Left lung (tissue), 10 donors: ENCODE data around the gene GALNT2. TPM values are rescaled to one million over a fixed set of nuclear protein-coding genes. Genes with fewer than 3 reads are reported as not detected.

Source experiments
- ATAC-seq: fragments of 200-7000 bp; cut with Tn5 transposase; one replicate; pipeline ENCODE4 v1.9.1; 2020; ENCODE audit warnings: moderate library complexity
- DNase-seq, 4 donors: peaks; one replicate each; pipeline ENCODE4 v3.0.0-alpha.2; 2013 to 2020
- H3K27ac ChIP-seq, 2 donors: fragments of 200-600 bp; sonication (generic) in 1 of 2; one replicate each; pipeline versions ENCODE4 v1.5.0 to v1.8.0; 2020 to 2021
- H3K27me3 ChIP-seq, 2 donors: fragments of 200-600 bp; sonication (generic) in 1 of 2; one replicate each; pipeline versions ENCODE4 v1.5.0 to v1.8.0; 2020 to 2021
- H3K36me3 ChIP-seq, 2 donors: fragments of 200-600 bp; sonication (generic) in 1 of 2; one replicate each; pipeline versions ENCODE4 v1.5.0 to v1.8.0; 2020 to 2021
- H3K4me1 ChIP-seq, 2 donors: fragments of 200-600 bp; one replicate each; pipeline ENCODE4 v1.8.0; 2021
- H3K4me3 ChIP-seq, 2 donors: fragments of 200-600 bp; sonication (generic) in 1 of 2; one replicate each; pipeline versions ENCODE4 v1.5.0 to v1.8.0; 2020 to 2021; ENCODE audit warnings: mild to moderate bottlenecking in 1 of 2
- H3K9me3 ChIP-seq, 2 donors: fragments of 200-600 bp; sonication (generic) in 1 of 2; one replicate each; pipeline versions ENCODE4 v1.5.0 to v1.8.0; 2020 to 2021
- intact Hi-C, 2 donors: fragments of 100-400 bp; cut with DNase I; formaldehyde crosslinking; loops; one replicate each; pipeline versions ENCODE4 v1.11.2 to v1.14.2; 2022
- polyA plus RNA-seq, 6 donors: library from polyadenylated mRNA; unstranded; fragments of 120-200 nt; gene quantifications; one replicate each; pipeline ENCODE4 v1.2.1, GENCODE V29; 2013; ENCODE audit not compliant: insufficient read length in 6 of 6
- total RNA-seq, 2 donors: library from RNA; stranded (reverse); fragmentation: NEBNext Ultra II Directional; extraction: Animal tissue kit (Norgen Biotek cat#: 25700); gene quantifications; one replicate each; pipeline ENCODE4 v1.2.1, GENCODE V29; 2021
- TF ChIP-seq, protein P1 (sequence below), 2 donors: fragments of 200-600 bp; sonication (generic) in 1 of 2; IDR thresholded peaks; one replicate each; pipeline versions ENCODE4 v1.5.0 to v1.8.0; 2021; ENCODE audit warnings: antibody characterized with exemption in 2 of 2
- donor health status: DM: no; HTN: yes; CAD: no.
- donor health status: DM: no; HTN: no; CAD: no.

Gene GALNT2
- total and polyA plus RNA-seq, 8 donors = 27.6 to 114 (median 40.0) TPM

DNA sequence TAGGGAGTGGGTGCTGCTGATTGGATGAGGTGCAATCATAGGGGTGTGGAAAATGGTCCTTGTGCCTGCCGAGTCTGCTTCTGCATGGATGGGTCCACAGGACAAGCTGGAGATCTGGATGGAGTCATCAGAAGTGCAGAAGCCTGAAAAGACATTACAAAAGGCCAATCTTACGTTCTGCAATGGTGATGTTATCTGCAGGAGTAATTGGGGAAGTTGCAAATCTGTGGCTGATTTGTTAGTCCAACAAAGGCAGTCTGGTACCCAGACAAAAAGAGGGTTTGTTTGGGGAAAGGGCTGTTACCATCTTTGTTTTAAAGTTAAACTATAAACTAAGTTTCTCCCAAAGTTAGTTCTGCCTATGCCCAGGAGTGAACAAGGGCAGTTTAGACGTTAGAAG lies 192.6 kb downstream of the GALNT2 start:
- ATAC-seq (no peak), DNase-seq (no peak)
- intact Hi-C loops = no loop called here
- no peak overlapping the region for H3K4me3 ChIP-seq
- H3K27ac ChIP-seq = no peak overlapping the region
- peaks cover 0 to 84% of the 10 kb centered on the region in 2 donors for H3K36me3 ChIP-seq
- TF ChIP-seq, protein P1, sequence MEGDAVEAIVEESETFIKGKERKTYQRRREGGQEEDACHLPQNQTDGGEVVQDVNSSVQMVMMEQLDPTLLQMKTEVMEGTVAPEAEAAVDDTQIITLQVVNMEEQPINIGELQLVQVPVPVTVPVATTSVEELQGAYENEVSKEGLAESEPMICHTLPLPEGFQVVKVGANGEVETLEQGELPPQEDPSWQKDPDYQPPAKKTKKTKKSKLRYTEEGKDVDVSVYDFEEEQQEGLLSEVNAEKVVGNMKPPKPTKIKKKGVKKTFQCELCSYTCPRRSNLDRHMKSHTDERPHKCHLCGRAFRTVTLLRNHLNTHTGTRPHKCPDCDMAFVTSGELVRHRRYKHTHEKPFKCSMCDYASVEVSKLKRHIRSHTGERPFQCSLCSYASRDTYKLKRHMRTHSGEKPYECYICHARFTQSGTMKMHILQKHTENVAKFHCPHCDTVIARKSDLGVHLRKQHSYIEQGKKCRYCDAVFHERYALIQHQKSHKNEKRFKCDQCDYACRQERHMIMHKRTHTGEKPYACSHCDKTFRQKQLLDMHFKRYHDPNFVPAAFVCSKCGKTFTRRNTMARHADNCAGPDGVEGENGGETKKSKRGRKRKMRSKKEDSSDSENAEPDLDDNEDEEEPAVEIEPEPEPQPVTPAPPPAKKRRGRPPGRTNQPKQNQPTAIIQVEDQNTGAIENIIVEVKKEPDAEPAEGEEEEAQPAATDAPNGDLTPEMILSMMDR (IDR thresholded peaks at IDR 0.05) = no peak
- H3K27me3 ChIP-seq = no peaks in the 10 kb centered on the region
- H3K9me3 ChIP-seq = no peaks in the 10 kb centered on the region
- no peaks in the 10 kb centered on the region for H3K4me1 ChIP-seq

DNA sequence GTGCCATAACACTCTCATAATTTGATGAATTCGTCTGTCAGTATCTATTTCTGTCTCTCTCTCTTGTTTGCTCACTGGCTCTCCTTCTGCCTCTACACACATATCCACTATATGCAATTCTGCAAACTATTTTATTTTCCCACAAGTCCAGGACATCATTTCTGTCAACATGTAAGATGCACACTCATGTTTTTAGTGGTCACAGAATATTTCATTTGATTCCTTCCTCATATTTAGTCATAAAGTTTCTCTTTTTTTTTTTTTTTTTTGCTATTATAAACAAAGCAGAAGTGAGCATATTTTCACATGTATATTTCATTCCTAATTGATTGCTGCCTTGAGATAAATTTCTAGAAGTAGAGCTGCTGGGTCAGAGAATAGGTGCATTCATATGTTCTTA lies 193.8 kb downstream of the GALNT2 start:
- Histone ChIP-seq H3K27ac (no peak overlapping the region), H3K9me3 (no peaks in the 10 kb centered on the region), H3K27me3 (no peaks in the 10 kb centered on the region), H3K4me1 (no peaks in the 10 kb centered on the region), H3K4me3 (no peak overlapping the region), H3K36me3 (peaks cover 0 to 84% of the 10 kb centered on the region in 2 donors)
- DNase-seq (no peak), ATAC-seq (no peak)
- TF ChIP-seq, protein P1 (IDR thresholded peaks at IDR 0.05) = no peak
- intact Hi-C loops = no loop called here

DNA sequence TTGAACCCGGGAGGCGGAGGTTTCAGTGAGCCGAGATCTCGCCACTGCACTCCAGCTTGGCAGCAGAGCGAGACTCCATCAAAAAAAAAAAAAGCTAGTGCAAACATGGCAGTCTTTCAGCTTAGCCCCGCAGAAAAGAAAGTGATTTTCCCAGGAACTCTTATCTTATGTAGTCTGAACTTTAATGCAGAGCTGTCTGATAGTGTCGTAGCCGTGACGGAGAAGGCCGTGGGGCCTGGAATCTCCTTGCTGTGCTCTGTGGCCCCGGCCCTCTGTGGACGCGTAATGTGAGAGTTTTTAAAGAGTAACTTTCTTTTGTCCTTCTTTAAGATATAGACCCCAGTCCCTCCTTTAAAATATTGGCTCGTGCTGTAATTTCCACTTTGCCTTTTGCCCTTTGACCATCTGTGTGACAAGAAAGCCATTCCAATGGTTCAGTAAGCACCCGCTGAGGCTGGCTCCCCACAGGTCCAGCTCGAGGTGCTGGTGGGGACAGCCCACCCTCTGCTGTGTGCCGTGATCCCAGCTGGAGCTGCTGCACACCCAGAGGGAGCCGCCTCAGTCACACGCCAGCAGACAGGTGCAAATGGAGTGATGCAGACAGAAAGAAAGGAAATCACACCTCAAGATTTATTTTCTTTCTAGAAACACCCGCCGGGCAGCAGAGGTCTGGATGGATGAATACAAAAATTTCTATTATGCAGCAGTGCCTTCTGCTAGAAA lies 195.1 kb downstream of the GALNT2 start:
- H3K36me3 ChIP-seq = peaks cover 0 to 84% of the 10 kb centered on the region in 2 donors
- H3K4me3 ChIP-seq = no peak overlapping the region
- H3K27ac ChIP-seq = no peak overlapping the region

DNA sequence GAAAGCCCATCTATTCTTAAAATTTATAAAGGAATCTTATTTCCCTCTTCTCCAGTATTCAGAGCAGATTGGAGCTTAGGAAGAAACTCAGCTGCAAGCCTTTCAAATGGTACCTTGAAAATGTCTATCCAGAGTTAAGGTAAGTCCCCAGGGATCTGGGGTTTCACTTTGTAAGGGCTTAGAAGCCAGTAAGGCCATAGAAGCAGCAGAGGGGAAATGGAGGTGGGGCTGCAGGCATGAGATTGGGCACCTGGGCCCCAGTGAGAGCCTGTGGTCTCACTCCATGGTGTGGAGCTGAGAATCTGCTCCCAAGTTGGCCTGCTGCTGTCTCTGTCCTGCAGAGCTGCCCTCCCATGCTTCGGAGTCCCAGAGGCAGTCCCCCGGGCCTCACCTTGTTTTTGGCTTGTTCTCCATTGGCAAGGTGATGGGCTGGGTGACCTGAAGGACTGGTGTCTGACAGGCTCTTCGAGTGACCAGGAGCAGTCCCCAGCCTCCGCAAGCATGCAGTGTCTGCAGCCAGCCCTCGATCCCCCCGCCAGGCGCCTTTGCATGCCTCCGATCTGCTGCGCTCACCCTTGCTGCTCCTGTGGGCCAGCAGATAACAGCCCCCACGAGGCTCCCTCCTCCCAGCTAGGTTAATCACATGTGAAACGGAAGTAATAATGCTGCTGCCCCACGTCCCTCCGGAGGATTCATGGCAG lies 196.0 kb downstream of the GALNT2 start:
- no peak for ATAC-seq
- TF ChIP-seq, protein P1 (IDR thresholded peaks at IDR 0.05) = no peak
- no peak for DNase-seq
- Histone ChIP-seq H3K4me1 (no peaks in the 10 kb centered on the region), H3K36me3 (peaks cover 0 to 84% of the 10 kb centered on the region in 2 donors), H3K9me3 (no peaks in the 10 kb centered on the region), H3K27me3 (no peaks in the 10 kb centered on the region), H3K4me3 (no peak overlapping the region), H3K27ac (no peak overlapping the region)
- intact Hi-C loops = no loop called here

More for the DNA sequence above, 195.1 kb downstream of the GALNT2 start:
- ATAC-seq (no peak), DNase-seq (no peak)
- Histone ChIP-seq H3K4me1 (no peaks in the 10 kb centered on the region), H3K9me3 (no peaks in the 10 kb centered on the region), H3K27me3 (no peaks in the 10 kb centered on the region)
- intact Hi-C loops = no loop called here
- TF ChIP-seq, protein P1 (IDR thresholded peaks at IDR 0.05) = no peak

DNA sequence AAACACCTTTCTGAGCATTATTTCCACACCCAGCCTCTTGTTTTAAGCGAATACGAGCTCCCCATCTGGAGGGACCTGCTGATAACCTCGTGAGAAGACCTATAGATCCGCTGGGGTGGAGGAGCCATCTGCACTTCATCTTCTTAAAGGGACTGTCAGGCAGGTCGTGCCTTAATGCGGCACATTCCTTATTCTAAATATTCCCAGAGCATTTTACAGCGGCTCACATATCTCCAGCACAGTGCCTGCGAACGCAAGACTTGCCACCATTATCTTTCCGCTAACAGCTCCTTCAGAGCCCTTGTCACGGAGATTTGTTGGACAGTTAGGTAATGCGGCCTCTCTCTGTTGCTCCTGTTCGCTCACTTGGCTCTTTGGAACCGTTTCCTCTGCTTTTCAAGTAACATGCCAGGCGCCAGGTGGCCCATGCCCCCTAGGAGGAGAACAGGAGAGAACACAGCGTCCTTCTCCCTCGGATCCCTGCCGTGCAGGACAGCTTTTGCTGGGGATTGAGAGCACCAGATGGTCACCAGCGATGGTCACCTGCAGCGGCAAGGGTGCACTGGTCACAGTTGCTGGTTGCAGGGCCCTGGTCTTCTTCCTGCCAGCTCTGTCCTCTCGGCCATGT lies 196.6 kb downstream of the GALNT2 start:
- peak in 1 of 4 donors; percentile 15 for DNase-seq
- intact Hi-C loops = no loop called here
- Histone ChIP-seq H3K36me3 (peaks cover 0 to 77% of the 10 kb centered on the region in 2 donors), H3K9me3 (no peaks in the 10 kb centered on the region), H3K4me3 (no peak overlapping the region), H3K27ac (no peak overlapping the region), H3K27me3 (no peaks in the 10 kb centered on the region), H3K4me1 (no peaks in the 10 kb centered on the region)
- TF ChIP-seq, protein P1 (IDR thresholded peaks at IDR 0.05) = no peak
- ATAC-seq = no peak
